HL-60 (cell line): ENCODE results near the gene ZFAND4.

Source experiments
- CTCF ChIP-seq: IDR thresholded peaks from one replicate; pipeline ENCODE4 v1.5.1; 2011; ENCODE audit warnings: low read length, control low read depth, inconsistent platforms; ENCODE audit not compliant: insufficient read depth
- GABPA ChIP-seq: IDR thresholded peaks from 2 replicates; pipeline ENCODE4 v1.6.1; 2012; ENCODE audit warnings: low read depth
- POLR2AphosphoS5 ChIP-seq: IDR thresholded peaks from 2 replicates; pipeline ENCODE4 v1.6.1; 2012; ENCODE audit warnings: low read depth
- REST ChIP-seq: IDR thresholded peaks from 2 replicates; pipeline ENCODE4 v1.6.1; 2012; ENCODE audit warnings: low read depth; ENCODE audit not compliant: insufficient replicate concordance

GRCh38 chr10:45647118-45647517 is 25.5 kb downstream of the ZFAND4 start:
- TF ChIP-seq CTCF, result no peak
- no peak for TF ChIP-seq POLR2AphosphoS5
- no peak for TF ChIP-seq REST
- TF ChIP-seq GABPA, result no peak
